Sigmoid colon (tissue), 4 donors: Measurements from ENCODE around the gene ALG2.

Experiments
- POLR2A ChIP-seq, 2 donors: fragments of 450-650 bp; IDR thresholded peaks; one replicate each; pipeline ENCODE4 v1.6.1; 2016; ENCODE audit warnings: antibody characterized with exemption in 2 of 2, mild to moderate bottlenecking in 2 of 2, moderate library complexity in 2 of 2
- POLR2AphosphoS5 ChIP-seq, 4 donors: sonication (generic); formaldehyde crosslinking; IDR thresholded peaks; one replicate each; pipeline ENCODE4 v1.6.1; 2017; ENCODE audit warnings: antibody characterized with exemption in 4 of 4
- TF ChIP-seq, protein P1 (sequence below), 4 experiments: fragments of 450-650 bp in 3 of 4; fragments of 200-600 bp in 1 of 4; IDR thresholded peaks; one replicate each; pipeline ENCODE4 v1.5.1; 2016 to 2019; ENCODE audit warnings: antibody characterized with exemption in 4 of 4, mild to moderate bottlenecking in 3 of 4, moderate library complexity in 2 of 4

DNA sequence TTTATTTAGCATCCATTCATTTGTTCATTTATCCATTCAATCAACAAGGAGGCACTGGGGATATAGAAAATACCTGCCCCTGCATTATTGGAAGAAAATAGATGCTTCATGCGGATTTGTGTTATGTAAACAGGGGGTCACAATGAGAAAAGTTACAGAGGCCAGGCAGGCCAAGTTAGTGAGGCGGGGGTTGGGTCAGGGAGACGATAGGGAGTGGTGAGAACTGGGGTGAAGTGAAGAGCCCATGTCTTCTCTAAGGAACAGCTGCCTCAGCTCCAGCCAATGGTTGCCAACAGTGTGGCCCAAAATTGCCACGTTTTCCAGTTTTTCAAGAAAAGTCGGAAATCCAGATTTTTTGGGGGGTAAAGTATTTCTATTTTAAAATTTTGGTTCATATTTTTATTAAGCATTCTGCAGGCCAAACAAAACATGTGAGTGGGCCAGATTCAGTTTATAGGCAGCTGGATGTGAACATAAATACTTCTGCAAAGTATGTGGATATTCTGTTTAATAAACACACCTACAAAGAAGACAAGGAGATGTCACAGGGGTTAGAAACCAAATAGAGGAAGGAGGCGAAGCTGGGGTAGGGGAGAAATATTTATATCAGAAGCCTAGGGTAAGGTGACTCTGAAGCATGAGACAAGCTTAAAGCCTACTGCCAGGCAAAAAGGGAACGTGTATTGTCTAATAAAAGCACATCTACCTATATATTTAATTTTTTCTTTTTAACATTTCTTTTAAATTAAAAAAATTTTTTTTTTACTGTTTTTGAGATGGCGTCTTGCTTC, 44.0 kb downstream of the ALG2 start:
- TF ChIP-seq, protein P1, sequence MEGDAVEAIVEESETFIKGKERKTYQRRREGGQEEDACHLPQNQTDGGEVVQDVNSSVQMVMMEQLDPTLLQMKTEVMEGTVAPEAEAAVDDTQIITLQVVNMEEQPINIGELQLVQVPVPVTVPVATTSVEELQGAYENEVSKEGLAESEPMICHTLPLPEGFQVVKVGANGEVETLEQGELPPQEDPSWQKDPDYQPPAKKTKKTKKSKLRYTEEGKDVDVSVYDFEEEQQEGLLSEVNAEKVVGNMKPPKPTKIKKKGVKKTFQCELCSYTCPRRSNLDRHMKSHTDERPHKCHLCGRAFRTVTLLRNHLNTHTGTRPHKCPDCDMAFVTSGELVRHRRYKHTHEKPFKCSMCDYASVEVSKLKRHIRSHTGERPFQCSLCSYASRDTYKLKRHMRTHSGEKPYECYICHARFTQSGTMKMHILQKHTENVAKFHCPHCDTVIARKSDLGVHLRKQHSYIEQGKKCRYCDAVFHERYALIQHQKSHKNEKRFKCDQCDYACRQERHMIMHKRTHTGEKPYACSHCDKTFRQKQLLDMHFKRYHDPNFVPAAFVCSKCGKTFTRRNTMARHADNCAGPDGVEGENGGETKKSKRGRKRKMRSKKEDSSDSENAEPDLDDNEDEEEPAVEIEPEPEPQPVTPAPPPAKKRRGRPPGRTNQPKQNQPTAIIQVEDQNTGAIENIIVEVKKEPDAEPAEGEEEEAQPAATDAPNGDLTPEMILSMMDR (IDR thresholded peaks at IDR 0.05) = no peak
- no peak for TF ChIP-seq POLR2A (IDR thresholded peaks at IDR 0.05)
- TF ChIP-seq POLR2AphosphoS5 (IDR thresholded peaks at IDR 0.05) = no peak
